GM23338 (cell line): ENCODE results near the gene AKIRIN2. TPM values are rescaled to one million over a fixed set of nuclear protein-coding genes. Genes with fewer than 3 reads are reported as not detected.

Experiments
- ATAC-seq: fragments of 200-7000 bp; cut with Tn5 transposase; 3 replicates; pipeline ENCODE4 v1.9.1; 2020
- DNase-seq: peaks from one replicate; pipeline ENCODE4 v3.0.0-alpha.2; 2015; ENCODE audit warnings: low spot score
- H2AFZ ChIP-seq: fragments of 200-600 bp; sonication (generic); 2 replicates; pipeline ENCODE4 v1.8.0; 2016; ENCODE audit warnings: antibody characterized with exemption, mild to moderate bottlenecking, moderate library complexity
- H3F3A ChIP-seq: fragments of 200-600 bp; sonication (generic); replicated peaks from 2 replicates; pipeline ENCODE4 v1.8.0; 2017; ENCODE audit warnings: antibody characterized with exemption, mixed run types, low read depth
- H3K27ac ChIP-seq: fragments of 200-600 bp; sonication (generic); 2 replicates; pipeline ENCODE4 v1.6.1; 2016; ENCODE audit warnings: low read depth
- H3K27me3 ChIP-seq: fragments of 200-600 bp; sonication (generic); 2 replicates; pipeline ENCODE4 v1.8.0; 2016; ENCODE audit warnings: mild to moderate bottlenecking, mixed run types, moderate library complexity; ENCODE audit not compliant: insufficient read depth
- H3K36me3 ChIP-seq: fragments of 200-600 bp; sonication (generic); 2 replicates; pipeline ENCODE4 v1.8.0; 2016; ENCODE audit warnings: mild to moderate bottlenecking; ENCODE audit not compliant: insufficient read depth
- H3K4me1 ChIP-seq: fragments of 200-600 bp; sonication (generic); 2 replicates; pipeline ENCODE4 v1.8.0; 2016; ENCODE audit warnings: mild to moderate bottlenecking, moderate library complexity; ENCODE audit not compliant: insufficient read depth
- H3K4me2 ChIP-seq: fragments of 200-600 bp; sonication (generic); 2 replicates; pipeline ENCODE4 v1.7.1; 2017; ENCODE audit warnings: mixed run types
- H3K4me3 ChIP-seq: fragments of 200-600 bp; sonication (generic); 2 replicates; pipeline ENCODE4 v1.6.1; 2016; ENCODE audit warnings: mixed run types
- H3K79me2 ChIP-seq: fragments of 200-600 bp; sonication (generic); replicated peaks from 2 replicates; pipeline ENCODE4 v1.8.0; 2017; ENCODE audit warnings: mild to moderate bottlenecking; ENCODE audit not compliant: insufficient read depth
- H3K9me2 ChIP-seq: fragments of 200-600 bp; sonication (generic); 2 replicates; pipeline ENCODE4 v1.8.0; 2017; ENCODE audit not compliant: insufficient read depth
- H4K20me1 ChIP-seq: fragments of 200-600 bp; sonication (generic); replicated peaks from 2 replicates; pipeline ENCODE4 v1.8.0; 2017; ENCODE audit warnings: mild to moderate bottlenecking; ENCODE audit not compliant: insufficient read depth
- H3K27ac Mint-ChIP-seq: 2 replicates; pipeline ENCODE4 v1.8.0; 2020; ENCODE audit warnings: inconsistent platforms, mild to moderate bottlenecking, moderate library complexity, mixed read lengths
- H3K27me3 Mint-ChIP-seq: 3 replicates; pipeline ENCODE4 v1.8.0; 2022; ENCODE audit warnings: low read depth, mild to moderate bottlenecking, moderate library complexity, mixed read lengths, inconsistent platforms; ENCODE audit not compliant: insufficient read depth, poor library complexity
- H3K36me3 Mint-ChIP-seq: 3 replicates; pipeline ENCODE4 v1.8.0; 2021; ENCODE audit warnings: low read depth, mild to moderate bottlenecking, inconsistent platforms, moderate library complexity, mixed read lengths
- H3K4me1 Mint-ChIP-seq: 3 replicates; pipeline ENCODE4 v1.8.0; 2020; ENCODE audit warnings: mild to moderate bottlenecking, inconsistent platforms, mixed read lengths
- H3K4me3 Mint-ChIP-seq: 3 replicates; pipeline ENCODE4 v1.8.0; 2021; ENCODE audit warnings: moderate library complexity, mild to moderate bottlenecking, inconsistent platforms, mixed read lengths
- H3K9me3 Mint-ChIP-seq: 3 replicates; pipeline ENCODE4 v1.8.0; 2020; ENCODE audit warnings: moderate library complexity, mild to moderate bottlenecking, inconsistent platforms, mixed read lengths
- CTCF ChIP-seq, 2 experiments: fragments of 200-600 bp in 1 of 2; sonication (generic) in 1 of 2; conservative IDR thresholded peaks; 2 replicates each; pipeline versions ENCODE4 v1.5.1 to v1.6.1; 2016 to 2017; ENCODE audit warnings: antibody characterized with exemption in 2 of 2, low read depth in 2 of 2, mild to moderate bottlenecking in 2 of 2, moderate library complexity in 1 of 2
- EZH2phosphoT487 ChIP-seq: fragments of 200-600 bp; sonication (generic); IDR thresholded peaks from one replicate; pipeline ENCODE4 v1.8.1; 2018; ENCODE audit warnings: antibody characterized with exemption; ENCODE audit not compliant: unreplicated experiment
- JUNB ChIP-seq: IDR thresholded peaks from one replicate; pipeline ENCODE4 v1.6.1; 2016; ENCODE audit warnings: antibody characterized with exemption; ENCODE audit not compliant: unreplicated experiment
- NANOG ChIP-seq: IDR thresholded peaks from 2 replicates; pipeline ENCODE4 v1.6.1; 2016; ENCODE audit warnings: antibody characterized with exemption, borderline replicate concordance
- REST ChIP-seq: IDR thresholded peaks from one replicate; pipeline ENCODE4 v1.6.1; 2018; ENCODE audit warnings: antibody characterized with exemption; ENCODE audit not compliant: unreplicated experiment
- ZNF114 ChIP-seq: fragments of 250-450 bp; sonication (Bioruptor Pico); IDR thresholded peaks from 2 replicates; pipeline ENCODE4 v1.5.0; 2020; ENCODE audit warnings: mild to moderate bottlenecking, moderate library complexity
- ZNF331 ChIP-seq: fragments of 250-450 bp; sonication (Bioruptor Pico); IDR thresholded peaks from 2 replicates; pipeline ENCODE4 v1.5.0; 2020; ENCODE audit warnings: low read depth, mild to moderate bottlenecking, moderate library complexity
- polyA plus RNA-seq: library from polyadenylated mRNA; unstranded; fragments of >200 nt; fragmentation: Nextera tagmentation; extraction: Ambion mirVana; gene quantifications from 2 replicates; pipeline ENCODE4 v1.2.1, GENCODE V29; 2016
- total RNA-seq: library from RNA; depleted of rRNA; stranded (reverse); fragments of >200 nt; shearing (Covaris generic); gene quantifications from 2 replicates; pipeline ENCODE4 v1.2.3, GENCODE V29; 2014

The AKIRIN2 gene
- total and polyA plus RNA-seq, 2 experiments from 2014 or later: 62.1 to 98.1 TPM

DNA sequence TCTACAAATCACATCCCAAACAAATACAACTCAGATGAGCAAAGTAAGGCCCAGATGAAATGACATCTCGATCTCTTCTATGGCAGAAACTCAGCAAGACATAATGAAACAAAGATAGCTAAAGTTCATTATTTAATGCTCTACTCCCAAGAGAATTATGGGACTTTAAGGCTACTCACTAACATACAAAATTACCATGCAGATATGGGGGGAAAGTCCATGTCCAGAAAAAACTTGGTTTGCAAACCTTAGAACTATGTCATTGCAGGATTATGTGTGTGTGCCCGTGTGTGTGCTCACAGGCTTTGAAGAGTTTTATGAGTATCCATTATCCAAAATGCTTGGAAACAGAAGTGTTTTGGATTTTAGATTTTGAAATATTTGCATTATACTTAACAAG is 34.0 kb downstream of the AKIRIN2 start (continued):
- TF ChIP-seq ZNF114 (CRISPR knock-in tag): no peak
- TF ChIP-seq ZNF331: no peak
- no peak for TF ChIP-seq CTCF (conservative IDR thresholded peaks at IDR 0.05; ENCODE audit: low read depth in 2 of 2)

DNA sequence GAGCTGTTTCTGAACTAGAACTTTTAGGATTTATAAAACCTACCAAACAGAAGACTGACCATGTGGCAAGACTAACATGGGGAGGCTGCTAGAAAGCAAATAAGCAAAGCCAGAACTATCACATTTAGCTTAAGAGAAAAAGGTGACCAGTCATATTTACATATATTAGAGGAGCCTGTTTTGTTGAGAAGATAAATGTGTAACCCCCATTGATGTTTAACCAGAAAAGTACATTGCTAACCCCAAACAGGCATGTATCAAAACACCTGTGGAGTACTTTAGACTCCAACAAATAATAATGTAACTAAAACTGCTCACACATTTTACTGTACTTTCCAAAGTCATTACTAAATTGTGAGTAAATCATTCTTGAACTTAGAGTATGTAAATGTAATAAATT is 35.0 kb downstream of the AKIRIN2 start:
- no peak for ATAC-seq
- H3K4me1 ChIP-seq: no peaks in the 10 kb centered on the region

More for the DNA sequence above, 35.0 kb downstream of the AKIRIN2 start:
- no peaks in the 10 kb centered on the region; the same call in 1 of the 2 replicates for H3F3A ChIP-seq
- DNase-seq: no peak
- H3K4me2 ChIP-seq: no peak overlapping the region
- no peaks in the 10 kb centered on the region for H3K9me2 ChIP-seq
- H3K27me3 Mint-ChIP-seq: no peaks in the 10 kb centered on the region
- no peak overlapping the region for H3K4me3 Mint-ChIP-seq
- H3K27ac Mint-ChIP-seq: no peak overlapping the region
- peaks cover 30% of the 10 kb centered on the region; the same call in 2 of the 3 replicates for H3K36me3 Mint-ChIP-seq
- H4K20me1 ChIP-seq: no peaks in the 10 kb centered on the region
- H3K9me3 Mint-ChIP-seq: no peaks in the 10 kb centered on the region
- no peak overlapping the region for H3K4me3 ChIP-seq
- H3K4me1 Mint-ChIP-seq: peaks cover 16% of the 10 kb centered on the region
- no peaks in the 10 kb centered on the region for H3K79me2 ChIP-seq
- peaks cover 9% of the 10 kb centered on the region; the same call in 1 of the 2 replicates for H3K36me3 ChIP-seq
- TF ChIP-seq EZH2phosphoT487: no peak
- no peak for TF ChIP-seq JUNB
- no peak for TF ChIP-seq ZNF114 (CRISPR knock-in tag)
- no peak for TF ChIP-seq NANOG
- TF ChIP-seq REST: no peak
- H3K27me3 ChIP-seq: no peaks in the 10 kb centered on the region
- H3K27ac ChIP-seq: no peak overlapping the region
- no peak overlapping the region for H2AFZ ChIP-seq
